Testis (tissue), 2 donors: ENCODE results near the gene GYPC.

Experiments used
- CTCF ChIP-seq, 3 experiments: fragments of 450-650 bp in 2 of 3; fragments of 200-600 bp in 1 of 3; sonication (generic) in 1 of 3; IDR thresholded peaks; one replicate each; pipeline ENCODE4 v1.5.1; 2016 to 2019; ENCODE audit warnings: antibody characterized with exemption in 3 of 3, mild to moderate bottlenecking in 2 of 3, moderate library complexity in 1 of 3
- POLR2A ChIP-seq: fragments of 450-650 bp; IDR thresholded peaks from one replicate; pipeline ENCODE4 v1.6.1; 2017; ENCODE audit warnings: antibody characterized with exemption, mild to moderate bottlenecking, moderate library complexity

- TF ChIP-seq CTCF (IDR thresholded peaks at IDR 0.05) (no peak), POLR2A (no peak)
These were observed 28.3 kb upstream of the GYPC start for GRCh38 chr2:126627643-126628042.
